Raji (cell line): Measurements from ENCODE around the gene LCP1.

Source experiments
- POLR2A ChIP-seq: IDR thresholded peaks from 2 replicates; pipeline ENCODE4 v1.6.1; 2011; ENCODE audit warnings: low read depth, low read length, control low read depth; ENCODE audit not compliant: insufficient read depth

Gene LCP1

GRCh38 chr13:46077265-46077664 is 104.7 kb downstream of the LCP1 start:
- no peak for TF ChIP-seq POLR2A

DNA sequence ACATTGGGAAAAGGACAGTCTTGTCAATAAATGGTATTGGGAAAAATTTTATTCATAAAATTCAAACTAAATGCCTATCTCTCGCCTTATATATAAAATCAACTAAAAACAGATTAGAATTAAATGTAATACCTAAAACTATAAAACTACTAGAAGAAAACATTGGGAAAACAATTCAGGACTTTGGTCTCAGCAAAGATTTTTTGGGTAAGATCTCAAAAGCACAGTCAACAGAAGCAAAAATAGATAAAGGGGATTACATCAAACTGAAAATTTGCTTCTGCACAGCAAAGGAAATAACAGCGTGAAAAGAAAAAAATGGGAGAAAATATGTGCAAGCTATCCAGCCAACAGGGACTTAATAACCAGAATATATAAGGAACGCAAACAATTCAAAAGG is 105.2 kb downstream of the LCP1 start:
- no peak for TF ChIP-seq POLR2A
